Gastroesophageal sphincter (tissue), 3 donors: ENCODE data around the gene ADGRB2.

Experiments used
- EP300 ChIP-seq: sonication (generic); formaldehyde crosslinking; IDR thresholded peaks from one replicate; pipeline ENCODE4 v1.6.1; 2017; ENCODE audit warnings: antibody characterized with exemption, mild to moderate bottlenecking
- POLR2A ChIP-seq, 2 donors: fragments of 450-650 bp; IDR thresholded peaks; one replicate each; pipeline ENCODE4 v1.6.1; 2017; ENCODE audit warnings: antibody characterized with exemption in 2 of 2, mild to moderate bottlenecking in 2 of 2, moderate library complexity in 1 of 2
- POLR2AphosphoS5 ChIP-seq: sonication (generic); formaldehyde crosslinking; IDR thresholded peaks from one replicate; pipeline ENCODE4 v1.6.1; 2017; ENCODE audit warnings: antibody characterized with exemption
- TF ChIP-seq, protein P1 (sequence below), 4 experiments: fragments of 200-600 bp in 2 of 4; fragments of 450-650 bp in 2 of 4; sonication (generic) in 1 of 4; IDR thresholded peaks; one replicate each; pipeline ENCODE4 v1.5.1; 2017 to 2019; ENCODE audit warnings: antibody characterized with exemption in 4 of 4, mild to moderate bottlenecking in 2 of 4, moderate library complexity in 2 of 4

DNA sequence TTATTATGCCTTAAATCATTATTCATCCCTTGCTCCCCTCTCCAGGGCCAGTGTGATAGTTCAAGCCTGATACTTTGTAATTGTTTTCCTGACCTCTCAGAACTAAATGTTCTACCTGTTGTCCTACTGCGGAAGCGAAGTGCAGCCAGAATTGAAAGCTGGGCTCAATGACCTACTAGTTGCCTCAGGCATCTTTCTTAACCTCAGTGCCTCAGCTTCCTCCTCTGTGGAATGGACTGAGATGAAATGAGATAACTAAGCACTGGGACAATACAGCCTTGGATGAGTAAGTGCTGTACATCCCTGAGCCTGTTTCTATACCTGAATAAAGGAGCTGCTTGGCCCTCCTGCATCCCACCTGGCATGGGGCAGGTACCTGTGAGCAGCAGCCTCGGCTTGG is 86.7 kb downstream of the ADGRB2 start:
- TF ChIP-seq, protein P1, sequence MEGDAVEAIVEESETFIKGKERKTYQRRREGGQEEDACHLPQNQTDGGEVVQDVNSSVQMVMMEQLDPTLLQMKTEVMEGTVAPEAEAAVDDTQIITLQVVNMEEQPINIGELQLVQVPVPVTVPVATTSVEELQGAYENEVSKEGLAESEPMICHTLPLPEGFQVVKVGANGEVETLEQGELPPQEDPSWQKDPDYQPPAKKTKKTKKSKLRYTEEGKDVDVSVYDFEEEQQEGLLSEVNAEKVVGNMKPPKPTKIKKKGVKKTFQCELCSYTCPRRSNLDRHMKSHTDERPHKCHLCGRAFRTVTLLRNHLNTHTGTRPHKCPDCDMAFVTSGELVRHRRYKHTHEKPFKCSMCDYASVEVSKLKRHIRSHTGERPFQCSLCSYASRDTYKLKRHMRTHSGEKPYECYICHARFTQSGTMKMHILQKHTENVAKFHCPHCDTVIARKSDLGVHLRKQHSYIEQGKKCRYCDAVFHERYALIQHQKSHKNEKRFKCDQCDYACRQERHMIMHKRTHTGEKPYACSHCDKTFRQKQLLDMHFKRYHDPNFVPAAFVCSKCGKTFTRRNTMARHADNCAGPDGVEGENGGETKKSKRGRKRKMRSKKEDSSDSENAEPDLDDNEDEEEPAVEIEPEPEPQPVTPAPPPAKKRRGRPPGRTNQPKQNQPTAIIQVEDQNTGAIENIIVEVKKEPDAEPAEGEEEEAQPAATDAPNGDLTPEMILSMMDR (IDR thresholded peaks at IDR 0.05) = no peak
- no peak for TF ChIP-seq POLR2AphosphoS5
- no peak for TF ChIP-seq EP300
- no peak for TF ChIP-seq POLR2A (IDR thresholded peaks at IDR 0.05)
